ENCODE results near the gene P3H3. TPM values are rescaled to one million over a fixed set of nuclear protein-coding genes. Genes with fewer than 3 reads are reported as not detected.

P3H3 gene
- total RNA-seq, 1 donor from 2014 or later, result 52.7 TPM

- no peak for TF ChIP-seq CTCF (conservative IDR thresholded peaks at IDR 0.05)
- Mint-ChIP-seq H3K27ac (ENCODE audit: unreplicated experiment) (no peak overlapping the region), H3K27me3 (ENCODE audit: low read depth) (peaks cover 11% of the 10 kb centered on the region), H3K36me3 (ENCODE audit: low read depth) (peaks cover 37% of the 10 kb centered on the region), H3K9me3 (no peaks in the 10 kb centered on the region), H3K4me3 (peak overlapping the region; percentile 97), H3K4me1 (peaks cover 36% of the 10 kb centered on the region)
- DNase-seq (ENCODE audit: low read depth, low spot score), result no peak
These were observed 38.1 kb downstream of the P3H3 start for GRCh38 chr12:6866163-6866919.

- Mint-ChIP-seq H3K4me3 (peak overlapping the region; percentile 97), H3K4me1 (peaks cover 40% of the 10 kb centered on the region), H3K9me3 (no peaks in the 10 kb centered on the region), H3K27ac (ENCODE audit: unreplicated experiment) (peak overlapping the region; percentile 81), H3K27me3 (ENCODE audit: low read depth) (peaks cover 11% of the 10 kb centered on the region), H3K36me3 (ENCODE audit: low read depth) (peaks cover 37% of the 10 kb centered on the region)
- peak; percentile 74 for DNase-seq (ENCODE audit: low read depth, low spot score)
- TF ChIP-seq CTCF (conservative IDR thresholded peaks at IDR 0.05), result no peak
These were observed 38.8 kb downstream of the P3H3 start for GRCh38 chr12:6866920-6867412.

- Mint-ChIP-seq H3K4me3 (peak within 1 kb of the TSS; percentile 97), H3K27ac (ENCODE audit: unreplicated experiment) (peak within 1 kb of the TSS; percentile 96), H3K4me1 (peaks cover 46% of the 10 kb centered on the region), H3K27me3 (ENCODE audit: low read depth) (peaks cover 15% of the 10 kb centered on the region), H3K9me3 (no peaks in the 10 kb centered on the region), H3K36me3 (ENCODE audit: low read depth) (peaks cover 34% of the 10 kb centered on the region)
- TF ChIP-seq CTCF (conservative IDR thresholded peaks at IDR 0.05), result no peak
- peak; percentile 44 for DNase-seq (ENCODE audit: low read depth, low spot score)
These were observed 39.4 kb downstream of the P3H3 start, which contains the start of gene TPI1 for GRCh38 chr12:6867413-6868210. Gene TPI1 (plus strand): TSS chr12:6867531. CDS start chr12:6867567, 36 bp downstream.

- H3K4me1 Mint-ChIP-seq, result peaks cover 46% of the 10 kb centered on the region
- peaks cover 32% of the 10 kb centered on the region for H3K36me3 Mint-ChIP-seq (ENCODE audit: low read depth)
- H3K27ac Mint-ChIP-seq (ENCODE audit: unreplicated experiment), result peak overlapping the region; percentile 83
- no peak for TF ChIP-seq CTCF (conservative IDR thresholded peaks at IDR 0.05)
- H3K9me3 Mint-ChIP-seq, result no peaks in the 10 kb centered on the region
- DNase-seq (ENCODE audit: low read depth, low spot score), result no peak
- peaks cover 15% of the 10 kb centered on the region for H3K27me3 Mint-ChIP-seq (ENCODE audit: low read depth)
- H3K4me3 Mint-ChIP-seq, result peak overlapping the region; percentile 97
These were observed 40.2 kb downstream of the P3H3 start for GRCh38 chr12:6868211-6869048.

All from neural crest cell (in vitro differentiated cells).